ENCODE data around the gene CUX1.
"Not testable (repeated sequence)": the region's sequence is repeated elsewhere in the genome, so short reads cannot be mapped to it uniquely, and the experiment has no call there.

Gene CUX1

DNA sequence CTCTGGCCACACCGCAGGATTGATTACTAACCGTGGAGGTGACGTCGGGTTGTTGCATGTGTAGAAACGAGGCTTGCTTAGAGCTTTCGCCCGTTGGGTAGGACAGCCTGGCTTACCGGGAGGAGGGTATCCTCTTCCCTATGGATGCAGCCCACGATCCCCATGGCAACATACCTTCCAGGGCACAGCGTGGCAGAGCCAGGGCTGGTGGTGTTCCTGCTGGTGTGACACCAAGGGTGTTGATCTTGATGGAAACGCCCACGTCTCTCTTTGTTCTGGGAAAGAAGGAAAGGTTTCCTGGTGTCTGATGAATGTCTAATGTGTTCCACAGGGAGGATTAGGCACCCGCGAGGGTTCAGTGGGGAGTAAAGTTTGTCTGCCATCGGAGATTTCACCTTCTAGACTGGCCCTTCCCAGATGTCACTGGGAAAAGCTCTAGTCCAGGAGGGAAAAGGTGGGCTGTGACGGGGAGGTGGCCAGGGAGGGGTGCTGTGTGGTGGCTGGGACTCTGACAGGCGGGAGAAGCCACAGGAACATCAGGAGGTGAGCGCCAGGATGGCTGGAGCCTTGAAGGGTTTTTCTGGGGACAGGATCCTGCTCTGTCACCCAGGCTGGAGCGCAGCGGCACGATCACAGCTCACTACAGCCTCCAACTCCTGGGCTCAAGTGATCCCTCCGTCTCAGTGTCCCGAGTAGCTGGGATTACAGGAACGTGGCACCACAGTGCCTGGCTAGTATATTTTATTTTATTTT, 102.1 kb downstream of the CUX1 start:
- DNase-seq = no peak

DNA sequence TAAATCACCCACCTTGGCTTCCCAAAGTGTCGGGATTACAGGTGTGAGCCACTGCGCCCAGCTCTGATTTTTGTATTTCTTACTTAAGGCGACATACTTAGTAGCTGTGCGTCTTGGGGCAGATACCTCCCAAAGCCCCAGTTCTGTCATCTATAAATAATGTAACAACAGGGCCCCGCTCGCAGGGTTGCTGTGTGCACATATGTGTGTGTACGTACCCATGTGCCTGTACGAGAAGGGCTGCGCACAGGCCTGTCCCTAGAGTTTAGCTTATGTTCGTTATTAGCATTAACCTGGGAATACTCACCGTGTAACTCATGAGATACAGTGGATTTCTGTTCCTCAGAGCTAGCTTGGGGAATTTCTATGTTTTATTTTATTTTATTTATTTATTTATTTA, 103.6 kb downstream of the CUX1 start:
- no peak for DNase-seq

DNA sequence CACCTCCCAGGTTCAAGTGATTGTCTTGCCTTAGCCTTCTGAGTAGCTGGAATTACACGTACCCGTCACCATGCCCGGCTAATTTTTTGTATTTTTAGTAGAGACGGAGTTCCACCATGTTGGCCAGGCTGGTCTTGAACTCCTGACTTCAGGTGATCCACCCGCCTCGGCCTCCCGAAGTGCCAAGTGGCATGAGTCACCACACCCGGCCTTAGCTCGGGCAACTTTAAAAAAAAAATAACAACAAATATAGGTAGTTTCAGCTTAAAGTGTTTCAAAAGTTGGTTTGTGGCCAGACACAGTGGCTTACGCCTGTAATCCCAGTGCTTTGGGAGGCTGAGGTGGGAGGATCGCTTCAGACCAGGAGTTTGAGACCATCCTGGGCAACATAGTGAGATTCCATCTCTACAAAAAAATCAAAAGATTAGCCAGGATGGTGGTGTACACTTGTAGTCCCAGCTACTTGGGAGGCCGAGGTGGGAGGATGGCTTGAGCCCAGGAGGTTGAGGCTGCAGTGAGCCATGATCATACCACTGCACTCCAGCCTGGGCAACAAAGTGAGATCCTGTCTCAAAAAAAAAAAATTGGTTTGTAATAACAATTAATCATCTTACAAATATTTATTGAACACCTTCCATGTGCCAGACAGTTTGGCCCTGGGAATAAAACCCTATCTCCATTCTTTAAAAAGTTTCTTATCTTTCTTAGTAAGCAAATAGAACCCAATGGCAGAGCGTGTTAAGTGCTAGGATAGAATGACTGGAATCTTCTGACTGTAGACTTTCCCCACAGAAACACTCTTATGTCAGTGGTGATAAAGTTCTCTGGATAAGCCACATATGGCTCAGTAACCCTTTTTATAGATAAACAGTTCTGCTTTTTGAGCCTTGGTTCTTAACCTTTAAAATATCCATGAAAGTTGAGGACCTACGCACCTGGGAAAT, 104.4 kb downstream of the CUX1 start:
- DNase-seq = not testable (repeated sequence)

DNA sequence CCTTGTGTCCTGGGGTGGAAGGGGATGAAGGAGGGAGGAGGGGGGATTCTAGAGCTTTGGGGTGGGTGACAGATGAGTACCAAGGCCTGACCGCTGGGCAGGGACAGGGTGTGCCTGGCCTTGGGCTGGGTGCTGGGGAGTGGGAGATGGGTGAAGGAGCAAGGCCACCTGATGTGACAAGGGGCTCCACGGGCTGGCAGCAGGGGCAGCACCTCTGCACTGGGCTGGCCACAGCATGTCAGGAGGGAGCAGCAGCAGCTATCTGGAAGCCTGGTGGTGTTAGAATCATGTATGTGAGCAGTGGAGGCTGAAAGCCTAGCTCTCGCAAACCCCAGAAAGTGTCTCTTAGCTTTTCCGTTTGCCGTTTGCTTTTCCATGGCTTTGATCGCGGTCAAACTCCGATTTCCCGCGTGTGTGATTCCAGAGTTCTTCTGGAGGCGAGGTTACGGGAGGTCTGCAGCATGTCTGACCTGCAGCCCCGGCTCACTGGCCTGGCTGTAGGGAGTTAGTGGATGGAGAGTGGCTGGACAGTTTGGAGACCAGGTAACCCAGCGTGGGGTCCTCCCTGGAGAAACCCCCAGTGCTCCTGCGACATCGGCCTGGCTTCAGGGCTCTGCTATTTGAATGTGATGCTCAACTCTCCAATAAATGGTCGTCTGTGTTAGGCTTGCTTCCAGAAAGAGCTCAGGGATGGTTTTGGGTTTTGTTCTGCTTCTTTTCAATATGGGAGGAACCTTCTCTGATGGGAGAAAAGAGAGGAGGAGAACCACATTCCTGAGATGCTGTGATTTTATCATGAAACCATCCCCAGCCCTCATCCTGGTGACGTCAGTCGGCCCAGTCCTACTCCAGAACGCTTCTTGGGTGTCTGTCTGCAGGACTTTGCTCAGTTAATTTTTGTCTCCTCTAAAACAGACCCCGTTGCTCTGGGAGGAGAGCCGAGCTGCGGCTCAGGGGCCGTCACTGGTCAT, 105.5 kb downstream of the CUX1 start:
- no peak for DNase-seq

DNA sequence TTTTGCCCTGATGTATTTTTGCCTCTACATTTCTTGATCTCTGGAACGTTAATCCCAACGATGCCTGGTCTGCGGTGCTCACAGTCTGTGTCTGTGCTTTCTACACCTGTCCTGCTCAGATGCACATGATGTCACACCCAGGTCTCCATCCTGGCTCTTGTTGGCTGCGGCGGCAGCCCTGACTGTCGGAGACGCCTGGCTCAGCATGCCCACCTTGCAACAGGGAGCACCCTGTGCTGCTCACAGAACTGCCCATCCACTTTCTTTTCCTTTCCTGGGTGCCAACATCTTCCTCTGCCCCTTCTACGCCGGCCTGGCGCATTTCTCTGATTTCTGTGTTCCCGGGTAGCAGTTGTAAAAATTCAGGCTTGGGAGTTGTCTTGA, 106.2 kb downstream of the CUX1 start:
- no peak for DNase-seq

DNA sequence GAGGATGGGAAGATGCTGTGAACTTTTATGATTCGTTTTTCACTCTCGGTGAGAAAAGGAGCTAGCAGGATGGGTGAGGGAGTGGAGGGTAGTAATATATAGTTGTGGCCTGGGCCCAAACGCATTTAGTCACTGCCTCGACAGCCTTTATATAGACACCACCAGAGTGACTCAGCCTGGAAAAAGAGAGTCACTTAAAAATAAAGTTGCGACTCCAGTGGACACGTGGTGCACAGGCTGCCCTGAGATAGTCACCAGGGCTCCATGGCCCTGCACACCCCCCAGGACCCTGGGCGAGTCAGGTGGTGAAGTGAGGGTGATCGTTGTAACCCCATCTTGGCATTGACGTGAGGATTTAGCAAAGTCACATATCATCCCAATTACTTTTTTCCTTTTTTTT, 106.7 kb downstream of the CUX1 start:
- DNase-seq = no peak

DNA sequence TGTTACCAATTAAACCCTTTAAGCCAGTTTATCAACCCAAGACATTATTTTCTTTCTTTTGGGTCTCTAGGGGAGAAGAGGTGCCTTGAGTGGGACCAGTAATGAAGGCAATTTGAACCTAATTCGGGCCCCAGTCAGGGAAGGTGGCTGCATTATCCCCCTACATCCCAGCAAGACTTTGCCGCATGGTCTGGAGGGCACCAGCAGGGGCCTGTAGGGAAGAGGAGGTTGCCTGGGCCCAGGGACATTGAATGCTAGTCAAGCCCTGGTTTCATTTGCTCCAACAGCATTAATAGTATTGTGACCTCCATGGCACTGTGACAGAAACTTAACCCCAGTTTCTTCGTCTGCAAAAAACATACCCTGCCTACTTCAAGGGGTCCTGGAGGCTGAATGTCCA, 108.8 kb downstream of the CUX1 start:
- DNase-seq = no peak

DNA sequence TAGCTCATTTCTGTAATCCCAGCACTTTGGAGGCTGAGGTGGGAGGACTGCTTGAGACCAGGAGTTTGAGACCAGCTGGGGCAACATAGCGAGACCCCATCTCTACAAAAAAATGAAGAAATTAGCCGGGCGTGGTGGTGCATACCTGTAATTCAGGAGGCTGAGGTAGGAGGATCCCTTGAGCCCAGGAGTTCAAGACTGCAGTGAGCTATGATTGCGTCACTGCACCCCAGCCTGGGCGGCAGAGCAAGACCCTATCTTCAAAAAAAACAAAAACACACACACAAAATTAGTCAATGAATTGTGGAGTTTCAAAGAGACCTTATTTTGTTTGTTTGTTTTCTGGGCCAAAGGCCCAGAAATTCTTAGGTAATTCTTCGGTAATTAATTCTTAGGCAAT, 110.0 kb downstream of the CUX1 start:
- no peak for DNase-seq

DNA sequence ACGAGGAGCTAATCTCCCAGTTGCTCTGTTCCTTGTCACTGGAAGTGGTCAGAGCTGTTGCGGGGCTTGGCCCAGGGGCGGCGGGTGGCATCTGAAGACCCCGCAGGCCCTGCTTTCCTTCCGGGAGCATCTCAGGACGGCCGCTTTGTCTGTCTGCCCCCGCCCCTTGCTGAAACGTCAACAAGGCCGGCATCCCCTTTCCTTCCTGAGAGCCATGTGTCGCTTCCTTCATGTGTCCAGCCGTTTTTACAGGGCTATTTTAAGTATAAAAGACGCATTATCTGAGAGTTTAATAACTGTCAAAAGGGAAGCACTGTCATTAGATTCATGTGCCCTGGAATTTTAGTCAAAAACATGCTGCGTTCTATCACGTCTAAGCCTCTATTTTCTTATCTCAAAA, 110.4 kb downstream of the CUX1 start:
- no peak for DNase-seq

DNA sequence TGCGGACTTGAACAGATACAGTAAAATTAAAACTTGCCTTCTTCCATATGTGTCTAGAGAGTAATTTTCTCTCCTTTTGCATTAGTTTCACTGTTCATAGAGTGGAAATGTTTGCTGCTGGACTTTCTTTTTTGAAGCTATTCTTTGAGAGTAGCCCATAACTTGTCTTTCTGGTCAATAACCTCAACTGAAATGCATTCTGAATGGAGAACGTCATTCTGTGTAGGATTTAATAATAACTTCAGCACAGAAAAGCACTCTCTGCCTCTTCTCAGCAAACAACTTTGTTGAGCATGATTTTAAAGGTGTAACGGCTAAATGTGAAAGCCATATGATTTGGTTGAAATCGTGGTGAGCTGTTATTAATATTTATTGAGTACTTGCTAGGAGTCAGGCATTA, 111.8 kb downstream of the CUX1 start:
- no peak for DNase-seq

DNA sequence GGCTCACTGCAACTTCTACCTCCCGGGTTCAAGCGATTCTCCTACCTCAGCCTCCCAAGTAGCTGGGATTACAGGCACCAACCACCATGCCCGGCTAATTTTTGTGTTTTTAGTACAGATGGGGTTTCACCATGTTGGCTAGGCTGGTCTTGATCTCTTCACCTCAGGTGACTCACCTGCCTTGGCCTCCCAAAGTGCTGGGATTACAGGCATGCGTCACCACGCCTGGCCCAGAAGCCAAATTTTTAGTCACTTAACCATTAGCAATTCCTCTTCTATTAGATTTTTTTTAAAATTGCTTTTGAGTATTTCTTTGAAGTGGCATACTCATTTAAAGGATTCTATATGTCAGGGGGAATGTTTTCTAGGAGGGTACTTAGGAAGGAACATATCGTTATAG, 112.5 kb downstream of the CUX1 start:
- not testable (repeated sequence) for DNase-seq

DNA sequence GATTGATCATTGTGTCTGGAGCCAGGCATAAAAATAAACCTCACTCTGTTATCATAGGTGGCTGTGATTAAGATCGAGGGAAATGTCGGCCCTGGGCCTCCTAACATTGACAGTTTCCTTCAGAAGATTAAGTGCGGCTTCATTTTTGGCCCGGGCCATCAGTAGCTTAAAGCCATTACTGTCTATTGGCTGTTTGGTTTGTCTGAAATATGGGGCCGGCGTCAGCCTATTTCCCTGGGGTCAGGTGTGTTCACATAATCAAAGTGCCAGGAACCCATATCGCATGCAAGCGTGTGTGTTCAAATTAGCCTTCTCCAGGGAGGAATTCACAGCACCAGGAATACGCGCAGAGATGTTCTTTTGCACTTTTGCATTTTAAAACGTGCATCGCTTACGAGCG, 114.7 kb downstream of the CUX1 start:
- DNase-seq = no peak

DNA sequence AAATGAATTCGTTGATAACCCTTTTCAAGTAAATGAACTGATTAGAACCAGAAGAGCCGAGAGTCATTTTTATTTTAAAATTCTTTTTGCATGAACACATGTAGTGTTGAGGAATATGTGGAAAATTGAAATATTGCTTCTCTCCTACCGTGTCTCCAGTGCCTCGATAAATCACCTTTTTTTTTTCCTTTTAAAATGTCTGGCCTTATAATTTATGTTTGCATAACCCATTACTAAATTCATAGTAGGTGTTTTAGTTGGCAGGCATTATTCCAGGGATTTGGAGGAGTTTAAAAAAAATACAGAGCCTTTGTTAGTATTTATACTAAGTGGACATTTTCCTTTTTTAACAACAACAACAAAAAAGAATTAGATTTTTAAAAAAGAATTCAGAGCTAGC, 115.6 kb downstream of the CUX1 start:
- no peak for DNase-seq

DNA sequence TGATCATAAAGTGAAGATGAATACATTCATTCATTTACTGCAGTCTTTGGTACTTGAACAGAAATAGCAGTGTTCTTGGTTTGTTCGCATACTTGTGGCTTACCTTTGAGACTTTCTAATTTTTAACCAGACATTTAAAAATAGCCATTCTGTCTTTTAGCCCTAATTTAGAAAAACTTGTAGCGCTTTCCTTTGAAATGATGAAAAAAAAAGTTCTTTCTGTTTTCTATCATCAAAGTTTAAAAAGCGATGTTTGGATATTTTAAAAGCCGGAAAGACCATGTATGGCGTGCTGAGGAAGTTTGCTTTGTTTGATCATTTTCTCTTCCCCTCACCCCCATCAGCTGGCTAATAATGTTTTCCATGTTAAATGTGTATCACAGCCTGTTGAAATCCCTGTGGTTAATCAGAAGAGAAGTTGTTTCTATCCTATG, 116.3 kb downstream of the CUX1 start:
- DNase-seq = no peak

DNA sequence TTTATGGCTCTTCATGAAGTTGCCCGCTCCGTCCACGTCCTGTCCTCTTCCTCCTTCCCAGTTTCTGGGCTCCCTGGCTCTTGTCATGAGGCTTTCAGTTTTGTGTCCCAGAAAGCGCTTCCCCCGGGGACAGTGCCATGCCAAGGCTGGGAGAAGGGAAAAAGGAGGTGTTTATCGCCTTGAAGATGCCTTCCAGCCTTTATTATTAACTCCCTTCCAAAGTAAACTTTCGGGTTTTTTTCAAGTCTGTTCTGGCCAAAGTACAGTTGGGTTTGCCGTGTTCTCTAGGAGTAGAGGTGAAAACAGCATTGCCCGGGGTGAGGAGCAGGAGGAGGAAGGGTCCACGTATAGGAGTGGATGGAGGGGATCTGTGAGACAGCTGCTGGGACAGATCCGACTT, 117.2 kb downstream of the CUX1 start:
- no peak for DNase-seq

DNA sequence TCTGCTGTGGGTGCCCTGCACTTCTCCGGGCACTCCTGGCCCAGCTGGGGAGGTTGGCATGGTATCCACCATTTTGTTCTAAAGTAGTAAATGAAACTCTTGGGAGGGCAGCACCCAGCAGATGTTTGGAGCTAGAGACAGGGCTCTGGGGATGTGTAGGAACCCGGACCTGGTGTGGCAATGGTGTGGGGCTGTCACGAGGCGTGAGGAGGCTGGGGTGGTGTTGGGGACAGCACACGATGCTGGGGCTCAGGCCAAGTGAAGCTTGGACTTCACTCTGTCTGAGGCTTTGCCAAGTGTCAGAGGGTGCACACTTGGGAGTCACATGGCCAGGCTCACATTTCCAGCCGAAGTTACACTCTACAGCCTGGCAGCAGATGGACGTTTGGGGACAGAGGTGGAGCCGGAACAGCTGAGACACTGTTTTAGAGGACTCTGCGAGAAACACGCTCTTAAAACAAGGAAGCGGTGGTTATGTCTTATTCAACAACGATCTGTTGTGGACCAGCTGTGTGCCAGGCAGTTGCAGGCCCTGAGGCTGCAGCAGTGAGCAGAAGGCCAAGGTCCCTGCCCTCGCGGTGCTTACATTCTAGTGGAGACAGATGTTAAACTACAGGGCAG, 118.2 kb downstream of the CUX1 start:
- no peak for DNase-seq

DNA sequence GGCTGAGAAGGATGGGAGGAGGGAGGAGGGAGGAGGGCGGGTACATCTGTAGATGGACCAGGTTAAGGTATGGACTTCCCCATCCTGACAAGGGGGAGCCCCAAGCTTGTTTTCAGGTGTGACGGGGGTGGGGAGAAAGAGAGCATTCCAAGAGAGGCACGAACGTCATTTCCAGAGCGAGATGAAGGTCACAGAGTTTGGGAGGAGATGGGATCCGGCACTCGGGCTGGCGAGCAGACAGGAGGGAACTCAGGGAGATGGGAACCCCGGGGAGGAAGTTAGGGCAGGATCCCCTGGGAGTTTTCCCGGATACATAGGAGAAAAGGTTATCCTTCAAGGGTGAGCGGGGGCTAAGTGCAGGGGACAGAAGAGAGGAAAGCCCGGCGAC, 118.8 kb downstream of the CUX1 start:
- DNase-seq = no peak

DNA sequence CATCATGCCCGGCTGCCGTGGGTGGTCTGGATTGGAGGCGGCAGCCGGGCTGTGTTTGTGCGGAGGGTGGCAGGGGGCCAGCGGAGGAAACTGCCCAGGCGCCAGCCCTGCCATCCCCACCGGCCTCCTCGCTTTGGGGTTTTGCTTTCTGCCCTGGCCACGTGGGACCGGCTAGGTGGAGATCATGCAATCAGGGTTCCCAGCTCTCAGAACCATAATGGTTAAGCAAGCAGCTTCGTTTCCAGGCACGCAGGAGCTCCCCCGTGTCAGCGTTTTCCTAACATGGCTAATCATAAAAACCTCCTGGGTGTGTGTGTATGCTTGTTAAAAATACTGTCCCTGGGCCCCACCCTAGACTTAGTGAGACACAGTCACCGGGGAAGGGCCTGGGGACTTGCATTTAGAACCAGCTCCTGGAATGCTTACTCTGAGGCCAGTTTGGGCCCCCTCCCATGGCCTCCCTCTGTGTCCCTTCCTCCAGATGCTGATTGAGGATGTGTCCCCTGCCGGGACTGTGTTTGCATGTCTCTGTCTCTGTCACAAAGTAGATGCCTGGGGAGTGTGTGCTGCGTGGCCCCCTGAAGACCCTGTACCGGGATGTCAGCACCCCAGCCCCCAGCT, 119.3 kb downstream of the CUX1 start:
- DNase-seq = no peak

DNA sequence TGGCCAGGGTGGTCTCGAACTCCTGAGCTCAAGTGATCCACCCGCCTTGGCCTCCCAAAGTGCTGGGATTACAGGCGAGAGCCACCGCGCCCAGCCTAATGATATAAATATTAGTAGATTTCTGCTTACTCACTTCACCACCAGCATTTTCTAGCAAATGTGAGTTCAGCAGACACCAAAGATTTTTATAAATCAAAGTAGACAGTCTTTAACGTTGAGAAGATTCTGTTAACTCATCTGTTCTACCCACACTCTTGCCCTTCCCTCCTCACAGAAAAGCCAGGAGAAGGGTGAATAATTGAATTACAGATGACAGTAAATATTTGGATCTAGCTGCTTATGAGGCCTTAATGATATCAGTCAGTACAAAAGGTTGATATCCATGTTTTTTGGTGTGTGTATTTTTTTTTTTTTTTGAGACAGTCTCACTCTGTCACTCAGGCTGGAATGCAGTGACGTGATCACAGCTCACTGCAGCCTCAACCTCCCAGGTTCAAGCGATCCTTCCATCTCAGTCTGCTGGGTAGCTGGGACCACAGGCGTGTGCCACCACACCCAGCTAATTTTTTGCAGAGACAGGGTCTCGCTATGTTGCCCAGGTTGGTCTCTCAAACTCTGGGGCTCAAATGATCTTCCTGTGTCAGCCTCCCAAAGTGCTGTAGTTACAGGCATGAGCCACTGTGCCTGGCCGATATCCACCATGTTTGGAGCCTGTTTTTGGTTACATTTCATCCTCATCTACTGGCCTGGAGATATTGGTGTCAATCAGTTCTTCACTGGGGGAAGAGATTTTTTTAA, 120.5 kb downstream of the CUX1 start:
- DNase-seq = no peak

DNA sequence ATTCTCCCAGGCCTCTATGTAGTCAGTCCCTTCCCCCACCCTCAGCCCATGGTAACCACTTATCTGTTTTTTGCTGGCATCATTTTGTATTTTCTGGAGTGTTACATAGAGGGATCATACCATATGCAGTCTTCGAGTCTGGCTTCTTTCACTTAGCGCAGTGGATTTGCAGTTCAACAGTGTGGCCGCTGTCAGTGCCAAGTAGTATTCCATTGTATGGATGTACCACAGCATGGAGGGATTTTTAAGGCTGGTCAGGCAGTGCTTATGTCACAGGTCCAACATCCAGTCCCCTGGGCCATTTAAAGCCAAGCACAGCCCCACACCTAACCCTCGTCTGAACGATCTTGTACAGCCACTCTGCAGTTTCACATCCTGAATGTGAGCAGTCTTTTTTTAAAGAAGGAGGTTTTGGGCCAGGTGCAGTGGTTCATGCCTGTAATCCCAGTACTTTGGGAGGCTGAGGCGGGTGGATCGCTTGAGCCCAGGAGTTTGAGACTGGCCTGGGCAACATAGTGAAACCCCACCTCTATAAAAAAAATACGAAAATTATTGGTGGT, 121.8 kb downstream of the CUX1 start:
- DNase-seq = no peak

DNA sequence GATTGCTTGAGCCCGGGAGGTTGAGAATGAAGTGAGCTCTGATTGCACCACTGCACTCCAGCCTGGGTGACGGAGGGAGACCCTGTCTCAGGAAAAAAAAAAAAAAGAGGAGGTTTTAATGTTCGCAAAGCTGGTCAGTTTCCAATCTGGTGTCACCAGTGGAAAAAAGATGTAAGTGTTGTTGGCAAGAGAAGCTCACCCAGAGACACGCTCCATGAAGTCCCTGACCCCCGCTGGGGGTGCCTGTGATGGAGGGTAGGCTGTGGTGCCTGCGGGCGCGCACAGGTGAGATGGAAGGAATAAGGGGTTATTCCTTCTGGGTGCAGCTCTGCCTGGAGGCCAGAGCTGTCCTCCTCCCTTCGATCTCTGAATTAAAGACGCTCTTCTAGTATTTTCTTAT, 122.7 kb downstream of the CUX1 start:
- DNase-seq = no peak

Data from GOT3 (cell line).